Ishikawa (cell line): Measurements from ENCODE around the gene ZCCHC14.

Experiments used
- CEBPB ChIP-seq: IDR thresholded peaks from 2 replicates; pipeline ENCODE4 v1.6.1; 2012
- CREB1 ChIP-seq: IDR thresholded peaks from 2 replicates; pipeline ENCODE4 v1.6.1; 2012; ENCODE audit warnings: low read depth
- EGR1 ChIP-seq: IDR thresholded peaks from 2 replicates; pipeline ENCODE4 v1.6.1; 2012
- EP300 ChIP-seq: IDR thresholded peaks from 2 replicates; pipeline ENCODE4 v1.6.1; 2012; ENCODE audit warnings: borderline replicate concordance
- FOXM1 ChIP-seq: IDR thresholded peaks from 2 replicates; pipeline ENCODE4 v1.6.1; 2012; ENCODE audit warnings: low read depth, borderline replicate concordance
- NFIC ChIP-seq: IDR thresholded peaks from 2 replicates; pipeline ENCODE4 v1.6.1; 2012
- RAD21 ChIP-seq: IDR thresholded peaks from 2 replicates; pipeline ENCODE4 v1.6.1; 2012; ENCODE audit warnings: low read depth
- TAF1 ChIP-seq: IDR thresholded peaks from 2 replicates; pipeline ENCODE4 v1.6.1; 2012; ENCODE audit warnings: low read depth, mild to moderate bottlenecking
- TCF12 ChIP-seq: IDR thresholded peaks from 2 replicates; pipeline ENCODE4 v1.6.1; 2012; ENCODE audit warnings: low read depth
- TEAD4 ChIP-seq: IDR thresholded peaks from 2 replicates; pipeline ENCODE4 v1.6.1; 2012
- YY1 ChIP-seq: IDR thresholded peaks from 2 replicates; pipeline ENCODE4 v1.6.1; 2012; ENCODE audit warnings: low read depth
- ZBTB7A ChIP-seq: IDR thresholded peaks from 2 replicates; pipeline ENCODE4 v1.6.1; 2012; ENCODE audit warnings: low read depth
- TF ChIP-seq, protein P1 (sequence below): IDR thresholded peaks from 2 replicates; pipeline ENCODE4 v1.6.1; 2012
- TF ChIP-seq, protein P2 (sequence below): IDR thresholded peaks from 2 replicates; pipeline ENCODE4 v1.6.1; 2012; ENCODE audit warnings: low read depth, mild to moderate bottlenecking
- TF ChIP-seq, protein P3 (sequence below): IDR thresholded peaks from 2 replicates; pipeline ENCODE4 v1.6.1; 2012

Gene ZCCHC14

DNA sequence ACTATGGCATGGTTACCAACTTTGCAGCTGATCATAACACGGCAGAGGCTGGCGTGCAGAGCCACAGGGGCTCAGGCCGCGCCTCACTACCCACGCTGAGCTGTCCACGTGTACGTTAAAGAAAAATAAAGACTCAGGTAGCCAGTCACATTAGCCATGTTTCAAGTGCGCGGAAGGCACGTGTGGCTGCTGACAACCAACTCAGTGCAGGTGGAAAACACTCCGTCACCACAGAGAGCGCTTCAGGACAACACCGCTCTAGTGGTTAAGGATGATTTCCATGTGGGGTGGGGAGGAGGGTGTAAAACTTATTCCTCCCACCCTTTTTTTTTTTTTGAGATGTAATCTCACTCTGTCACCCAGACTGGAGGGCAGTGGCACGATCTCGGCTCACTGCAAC lies 33.8 kb downstream of the ZCCHC14 start:
- TF ChIP-seq TEAD4 (no peak), CREB1 (no peak), TCF12 (no peak), NFIC (no peak), EP300 (no peak), TAF1 (no peak), EGR1 (no peak)
- TF ChIP-seq, protein P1, sequence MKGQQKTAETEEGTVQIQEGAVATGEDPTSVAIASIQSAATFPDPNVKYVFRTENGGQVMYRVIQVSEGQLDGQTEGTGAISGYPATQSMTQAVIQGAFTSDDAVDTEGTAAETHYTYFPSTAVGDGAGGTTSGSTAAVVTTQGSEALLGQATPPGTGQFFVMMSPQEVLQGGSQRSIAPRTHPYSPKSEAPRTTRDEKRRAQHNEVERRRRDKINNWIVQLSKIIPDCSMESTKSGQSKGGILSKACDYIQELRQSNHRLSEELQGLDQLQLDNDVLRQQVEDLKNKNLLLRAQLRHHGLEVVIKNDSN: no peak

DNA sequence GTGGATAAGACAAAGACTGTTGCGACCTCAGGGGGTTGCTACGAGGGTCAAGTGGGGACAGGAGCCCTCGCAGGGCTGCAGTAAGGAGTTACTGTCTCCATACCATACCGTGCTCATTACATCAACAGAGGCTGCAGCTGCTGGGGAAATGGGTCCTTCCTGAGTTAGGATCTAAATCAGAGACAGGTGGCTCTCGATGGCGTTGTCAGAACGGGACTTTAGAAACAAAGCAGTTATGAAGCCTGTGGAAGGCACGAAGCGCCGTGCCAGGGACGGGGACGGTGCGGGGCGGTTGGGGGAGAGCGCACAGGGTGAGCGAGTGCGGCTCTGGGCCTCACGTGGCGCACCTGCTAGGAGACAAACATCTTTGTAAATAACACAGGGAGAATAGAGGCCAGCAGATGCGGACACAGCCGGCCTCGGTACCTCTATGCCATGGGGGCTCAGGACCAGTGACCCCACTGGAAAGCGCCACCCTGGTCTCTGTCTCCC lies 34.4 kb downstream of the ZCCHC14 start:
- TF ChIP-seq CREB1 (no peak), CEBPB (no peak), NFIC (no peak), FOXM1 (no peak), ZBTB7A (no peak), YY1 (no peak), TCF12 (no peak), EGR1 (no peak), EP300 (no peak), RAD21 (no peak), TAF1 (no peak), TEAD4 (no peak)
- TF ChIP-seq, protein P2, sequence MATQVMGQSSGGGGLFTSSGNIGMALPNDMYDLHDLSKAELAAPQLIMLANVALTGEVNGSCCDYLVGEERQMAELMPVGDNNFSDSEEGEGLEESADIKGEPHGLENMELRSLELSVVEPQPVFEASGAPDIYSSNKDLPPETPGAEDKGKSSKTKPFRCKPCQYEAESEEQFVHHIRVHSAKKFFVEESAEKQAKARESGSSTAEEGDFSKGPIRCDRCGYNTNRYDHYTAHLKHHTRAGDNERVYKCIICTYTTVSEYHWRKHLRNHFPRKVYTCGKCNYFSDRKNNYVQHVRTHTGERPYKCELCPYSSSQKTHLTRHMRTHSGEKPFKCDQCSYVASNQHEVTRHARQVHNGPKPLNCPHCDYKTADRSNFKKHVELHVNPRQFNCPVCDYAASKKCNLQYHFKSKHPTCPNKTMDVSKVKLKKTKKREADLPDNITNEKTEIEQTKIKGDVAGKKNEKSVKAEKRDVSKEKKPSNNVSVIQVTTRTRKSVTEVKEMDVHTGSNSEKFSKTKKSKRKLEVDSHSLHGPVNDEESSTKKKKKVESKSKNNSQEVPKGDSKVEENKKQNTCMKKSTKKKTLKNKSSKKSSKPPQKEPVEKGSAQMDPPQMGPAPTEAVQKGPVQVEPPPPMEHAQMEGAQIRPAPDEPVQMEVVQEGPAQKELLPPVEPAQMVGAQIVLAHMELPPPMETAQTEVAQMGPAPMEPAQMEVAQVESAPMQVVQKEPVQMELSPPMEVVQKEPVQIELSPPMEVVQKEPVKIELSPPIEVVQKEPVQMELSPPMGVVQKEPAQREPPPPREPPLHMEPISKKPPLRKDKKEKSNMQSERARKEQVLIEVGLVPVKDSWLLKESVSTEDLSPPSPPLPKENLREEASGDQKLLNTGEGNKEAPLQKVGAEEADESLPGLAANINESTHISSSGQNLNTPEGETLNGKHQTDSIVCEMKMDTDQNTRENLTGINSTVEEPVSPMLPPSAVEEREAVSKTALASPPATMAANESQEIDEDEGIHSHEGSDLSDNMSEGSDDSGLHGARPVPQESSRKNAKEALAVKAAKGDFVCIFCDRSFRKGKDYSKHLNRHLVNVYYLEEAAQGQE: no peak
- TF ChIP-seq, protein P3, sequence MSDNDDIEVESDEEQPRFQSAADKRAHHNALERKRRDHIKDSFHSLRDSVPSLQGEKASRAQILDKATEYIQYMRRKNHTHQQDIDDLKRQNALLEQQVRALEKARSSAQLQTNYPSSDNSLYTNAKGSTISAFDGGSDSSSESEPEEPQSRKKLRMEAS: no peak
- TF ChIP-seq, protein P1: no peak

DNA sequence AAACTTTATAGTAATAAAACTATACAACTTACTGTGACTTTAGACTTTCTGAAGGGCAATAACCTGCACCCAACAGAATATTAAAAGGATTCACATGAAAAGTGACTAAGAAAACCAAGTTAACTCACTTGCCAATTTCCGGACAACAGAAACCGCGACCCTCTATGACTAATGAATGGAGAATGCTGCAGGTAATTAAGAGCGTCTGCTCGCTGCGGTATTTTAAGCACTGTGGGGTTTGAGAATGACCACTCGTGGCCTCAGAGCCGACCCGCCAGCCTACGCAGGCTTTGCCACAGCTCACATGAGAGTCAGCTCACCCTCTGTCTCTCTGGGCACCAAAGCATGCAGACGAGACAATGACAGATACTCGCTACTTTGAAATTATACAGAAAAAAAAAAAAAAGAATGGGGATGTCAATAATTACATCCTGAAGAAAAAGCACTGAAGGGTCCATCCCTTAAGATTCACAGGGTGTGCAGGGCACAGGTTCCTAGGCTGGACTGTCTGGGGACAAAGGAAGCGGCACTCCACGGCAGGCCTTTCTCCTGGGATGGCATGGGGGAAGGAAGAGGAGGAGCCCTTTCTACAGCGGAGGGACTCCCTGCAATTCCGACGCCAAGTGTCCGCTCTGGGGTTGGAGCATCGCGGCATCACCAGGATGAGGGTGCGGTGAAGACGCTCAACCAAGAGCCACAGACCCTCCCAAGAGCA lies 35.0 kb downstream of the ZCCHC14 start:
- TF ChIP-seq, protein P1: no peak
- peak; percentile 40; the same call in 1 of the 2 replicates for TF ChIP-seq EP300
- peak; percentile 87 for TF ChIP-seq TEAD4
- TF ChIP-seq, protein P3: peak; percentile 32; the same call in 1 of the 2 replicates
- TF ChIP-seq NFIC: peak; percentile 46
- TF ChIP-seq RAD21: no peak

DNA sequence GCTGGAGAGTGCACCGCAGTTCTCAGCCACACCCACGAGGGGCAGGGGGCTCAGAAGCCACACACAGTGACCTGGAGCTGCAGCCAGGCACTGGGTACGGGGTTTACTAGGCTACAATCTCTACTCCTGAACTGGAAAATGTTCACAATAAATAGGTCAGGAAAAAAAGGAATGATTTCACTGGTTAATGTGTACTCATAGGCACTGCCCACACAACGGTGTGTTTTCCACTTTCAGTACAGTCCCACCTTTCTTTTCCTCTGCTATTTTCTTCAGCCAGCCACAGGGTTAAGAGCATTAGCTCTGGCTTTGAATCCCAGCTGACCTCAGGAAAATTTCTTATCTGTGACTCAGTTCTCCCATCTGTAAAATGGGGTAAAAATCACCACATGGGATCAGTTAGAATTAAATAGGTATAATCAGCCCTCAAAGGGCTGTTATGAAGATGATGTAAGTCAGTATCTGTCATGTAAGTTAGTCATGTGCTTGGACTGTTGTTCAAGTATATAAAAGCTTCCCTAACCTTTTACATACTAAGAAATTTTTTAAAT lies 35.7 kb downstream of the ZCCHC14 start:
- TF ChIP-seq NFIC (no peak), TEAD4 (no peak), ZBTB7A (no peak), YY1 (no peak), CEBPB (no peak), TCF12 (no peak)
- TF ChIP-seq, protein P3: no peak

DNA sequence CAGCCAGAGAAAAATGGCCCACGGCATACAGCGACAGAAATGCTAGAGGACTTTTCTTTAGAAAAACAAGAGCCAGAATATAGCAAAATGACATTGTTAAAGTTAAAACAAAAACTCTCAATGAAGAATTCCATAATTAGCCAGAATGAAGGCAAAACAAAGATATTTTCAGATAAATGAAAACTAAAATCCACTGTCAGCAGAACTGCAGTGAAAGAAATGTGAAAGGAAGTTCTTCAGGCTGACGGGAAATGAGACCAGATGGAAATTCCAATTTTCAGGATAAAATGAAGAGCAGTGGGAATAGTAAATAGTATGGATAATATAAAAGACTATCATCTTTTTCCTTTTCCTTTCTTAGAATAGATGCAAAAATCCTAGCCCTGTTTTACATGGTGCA lies 38.4 kb downstream of the ZCCHC14 start:
- TF ChIP-seq CREB1 (no peak), TEAD4 (no peak), TCF12 (no peak), EGR1 (no peak), TAF1 (no peak), ZBTB7A (no peak), YY1 (no peak), CEBPB (no peak), RAD21 (no peak), FOXM1 (no peak), EP300 (no peak), NFIC (no peak)
- TF ChIP-seq, protein P1: no peak
- TF ChIP-seq, protein P2: no peak
- TF ChIP-seq, protein P3: no peak
